GM20431 (cell line): Measurements from ENCODE around the gene AFF2.

Experiments
- in situ Hi-C: fragments of 300-500 bp; cut with MseI, MboI; formaldehyde crosslinking; loops from one replicate; pipeline ENCODE4 v1.15.0; 2020; ENCODE audit warnings: low sequenced_read_pairs; ENCODE audit not compliant: unreplicated experiment

AFF2 gene

DNA sequence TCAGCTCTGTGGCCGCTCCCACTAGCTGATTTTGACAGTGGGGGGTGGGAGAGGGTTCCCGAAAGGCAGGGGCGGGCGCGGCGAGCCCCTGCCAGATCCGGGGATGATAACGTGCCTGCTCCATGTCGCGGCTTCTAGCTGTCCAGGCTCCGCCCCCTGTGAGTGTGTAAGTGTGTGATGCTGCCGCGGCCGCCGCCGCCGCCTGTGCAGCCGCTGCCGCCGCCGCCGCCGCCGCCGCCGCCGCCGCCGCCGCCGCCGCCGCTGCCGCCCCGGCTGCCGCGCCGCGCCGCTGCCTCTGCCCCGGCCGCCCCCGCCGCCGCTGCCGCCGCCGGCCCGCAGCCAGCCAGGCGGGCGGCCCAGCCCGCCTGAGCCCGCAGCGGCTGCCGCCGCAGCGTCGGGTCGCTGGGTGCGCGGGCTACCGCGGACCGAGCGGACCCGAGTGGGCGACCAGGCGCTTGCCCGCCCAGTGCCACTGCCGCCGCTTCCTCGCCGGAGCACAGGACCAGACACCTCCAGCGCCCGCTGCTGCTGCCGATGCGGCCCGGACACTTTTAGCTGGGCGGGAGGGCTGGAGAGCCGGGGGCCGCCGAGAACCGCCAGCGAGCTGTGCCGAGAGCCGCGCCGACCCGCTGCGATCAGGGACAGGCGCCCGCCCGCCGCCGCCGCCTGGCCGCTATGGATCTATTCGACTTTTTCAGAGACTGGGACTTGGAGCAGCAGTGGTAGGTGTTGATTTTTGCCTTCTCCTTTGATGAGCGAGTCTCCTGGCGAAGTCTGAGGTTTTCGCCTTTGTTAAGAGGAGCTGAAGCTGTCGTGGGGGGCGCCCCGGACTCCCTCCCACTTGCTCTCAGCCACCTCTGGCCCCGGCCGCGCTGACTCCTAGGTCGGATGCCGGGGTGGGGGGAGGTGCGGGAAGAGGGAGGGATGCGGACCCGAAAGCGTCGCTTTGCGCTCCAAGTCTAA lies at the start of gene AFF2:
Gene AFF2, plus strand, starts transcription at position 195 of the 963 bp plus-strand sequence. Its CDS starts 481 bp downstream, at position 676.
- in situ Hi-C loops: no loop called here

DNA sequence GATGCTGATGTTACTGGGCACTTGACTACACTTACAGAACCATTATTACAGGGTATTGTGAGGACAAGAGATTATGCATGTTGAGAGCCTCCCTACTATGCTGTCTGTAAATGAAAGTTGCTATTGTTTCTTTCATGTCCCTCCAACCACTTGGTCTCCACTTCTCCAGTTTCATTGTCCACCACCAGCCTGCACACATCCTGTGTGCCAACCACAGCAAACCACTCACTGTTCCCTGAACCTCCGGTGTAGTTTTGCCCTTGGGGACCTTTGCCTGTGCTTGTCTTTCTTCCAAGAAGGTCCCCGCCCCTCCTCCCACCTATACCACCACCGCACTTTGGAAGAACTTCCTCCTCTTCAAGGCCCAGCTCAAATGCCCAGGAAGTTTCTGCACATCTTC lies 43.1 kb upstream of the AFF2 start:
- in situ Hi-C loops: no loop called here

DNA sequence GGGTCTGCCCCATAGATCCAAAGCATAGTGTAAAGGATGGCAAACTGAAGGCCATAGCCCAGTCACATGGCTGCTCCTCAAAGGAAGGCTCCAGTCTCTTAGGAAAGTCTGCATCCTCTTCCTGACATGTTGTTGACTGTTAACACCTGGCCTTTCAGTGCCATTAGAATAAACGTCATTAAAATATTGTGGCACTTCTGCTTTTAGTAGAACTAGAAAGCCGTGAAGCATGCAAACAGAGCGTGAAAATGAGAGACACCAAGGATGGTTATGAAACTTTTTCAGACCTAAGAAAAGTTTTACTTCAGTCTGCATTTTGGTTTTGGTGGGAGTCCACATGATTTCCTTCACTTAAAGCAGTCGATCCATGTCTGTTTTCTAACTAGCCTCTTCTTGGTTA lies 41.1 kb upstream of the AFF2 start:
- in situ Hi-C loops: no loop called here

DNA sequence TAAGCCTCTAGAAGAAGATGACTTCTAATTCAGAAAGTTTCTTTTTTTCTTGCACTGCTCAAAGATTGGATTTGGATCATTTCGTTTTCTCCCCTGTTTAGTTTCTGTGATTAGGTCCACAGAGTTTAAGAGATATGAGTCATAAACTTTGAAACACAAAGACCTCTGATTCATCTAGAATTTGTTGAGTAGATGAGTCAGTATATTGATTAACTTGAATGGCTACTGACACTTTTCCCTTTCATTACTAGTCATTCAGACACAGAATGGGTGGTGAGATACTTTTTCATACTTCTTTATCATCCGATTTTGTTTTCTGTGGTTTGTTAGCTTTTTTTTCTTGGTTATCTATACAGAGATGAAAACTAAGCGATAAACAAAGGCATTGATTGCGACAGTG lies 34.1 kb upstream of the AFF2 start:
- in situ Hi-C loops: no loop called here

DNA sequence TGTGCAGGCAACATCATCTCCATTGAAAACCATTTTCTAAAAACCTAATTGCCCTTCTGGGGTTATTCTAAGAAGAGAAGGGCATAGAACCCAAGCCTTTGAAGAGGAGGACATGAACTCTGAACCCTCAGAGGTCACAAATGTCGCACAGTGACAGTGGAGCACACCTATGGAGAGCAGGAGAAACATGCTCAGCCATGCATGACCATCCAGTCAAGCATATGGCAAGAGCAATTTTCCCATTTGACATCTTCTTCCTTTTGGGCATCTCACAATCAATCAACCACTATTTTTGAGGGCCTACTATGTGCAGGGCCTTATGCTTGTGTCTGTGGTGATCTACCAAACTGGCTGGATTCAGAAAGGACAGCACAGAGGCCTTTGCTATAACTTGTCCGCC lies 30.1 kb upstream of the AFF2 start:
- in situ Hi-C loops: no loop called here

DNA sequence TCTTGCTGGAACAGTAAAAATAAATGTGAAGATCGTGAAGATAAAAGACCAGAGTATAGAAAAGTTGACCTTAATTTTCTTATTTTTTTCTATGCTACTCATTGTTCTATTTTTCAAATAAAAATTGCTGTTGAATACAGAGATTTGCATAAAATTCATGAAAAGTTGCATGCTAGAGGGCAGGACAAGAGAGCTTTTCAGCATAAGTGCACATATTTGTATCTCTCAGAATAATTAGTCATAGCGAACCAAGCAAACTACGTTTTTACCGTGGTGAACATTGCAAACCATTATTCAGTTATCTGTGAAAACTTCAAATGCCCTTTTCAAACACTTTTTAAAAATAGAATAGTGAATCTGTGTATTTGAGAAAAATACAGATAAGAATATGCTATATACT lies 26.4 kb upstream of the AFF2 start:
- in situ Hi-C loops: no loop called here

DNA sequence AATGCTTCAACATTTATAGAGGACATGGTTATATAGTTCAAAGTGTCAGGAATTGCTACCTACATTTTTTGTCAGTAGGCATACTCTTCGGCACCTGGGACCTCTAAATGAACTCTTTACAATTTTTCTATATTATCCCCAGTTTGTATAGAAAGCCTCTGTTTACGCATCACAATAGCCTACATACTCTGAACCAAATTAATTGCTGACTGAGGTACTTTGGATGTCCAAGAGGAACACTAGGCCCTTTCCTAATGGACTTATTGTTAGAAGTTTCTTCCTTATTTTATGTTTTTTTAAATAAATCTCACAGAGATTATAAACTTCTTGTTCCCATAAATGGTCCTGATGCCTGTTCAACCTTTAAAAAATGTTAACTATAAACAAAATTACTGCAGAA lies 8.4 kb upstream of the AFF2 start:
- in situ Hi-C loops: no loop called here

DNA sequence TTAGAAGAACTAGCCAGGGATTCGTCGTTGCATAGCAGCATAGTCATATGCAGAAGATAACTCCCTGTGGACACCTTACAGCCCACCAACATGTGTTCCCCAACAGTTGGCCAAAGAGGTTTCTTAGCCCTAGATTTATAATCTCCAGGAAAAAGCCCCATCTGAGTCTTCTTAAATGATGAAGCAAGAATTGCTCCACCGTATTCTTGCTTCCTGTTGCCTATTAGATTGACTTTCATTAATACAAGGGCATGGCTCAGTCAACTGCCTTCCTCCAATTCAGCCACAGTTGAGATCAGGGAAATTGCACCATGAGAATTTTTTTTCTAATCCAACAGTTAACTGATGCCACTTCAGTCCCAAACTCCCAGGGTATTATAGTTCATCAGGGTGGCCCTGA lies 5.2 kb upstream of the AFF2 start:
- in situ Hi-C loops: no loop called here

DNA sequence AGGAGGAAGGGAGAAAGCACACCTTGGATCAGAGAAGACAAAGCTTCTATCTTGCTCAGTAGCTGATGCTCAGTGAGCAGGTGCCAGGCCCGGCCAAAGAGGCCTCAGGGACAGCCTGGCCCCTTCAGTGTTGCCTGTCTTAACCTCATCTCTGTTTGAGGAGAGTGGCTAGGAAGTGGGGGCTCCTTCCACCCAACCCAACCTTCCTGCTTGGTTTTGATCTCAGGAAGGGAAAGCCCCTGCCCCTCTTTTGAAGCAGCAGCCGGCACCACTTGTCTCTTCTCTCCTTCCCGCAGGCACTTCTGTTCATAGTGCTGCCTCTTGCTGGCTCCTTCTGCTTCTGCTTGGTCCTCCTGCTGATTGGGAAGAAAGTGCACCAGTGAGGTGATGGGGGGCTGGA lies 2.4 kb upstream of the AFF2 start:
- in situ Hi-C loops: no loop called here

DNA sequence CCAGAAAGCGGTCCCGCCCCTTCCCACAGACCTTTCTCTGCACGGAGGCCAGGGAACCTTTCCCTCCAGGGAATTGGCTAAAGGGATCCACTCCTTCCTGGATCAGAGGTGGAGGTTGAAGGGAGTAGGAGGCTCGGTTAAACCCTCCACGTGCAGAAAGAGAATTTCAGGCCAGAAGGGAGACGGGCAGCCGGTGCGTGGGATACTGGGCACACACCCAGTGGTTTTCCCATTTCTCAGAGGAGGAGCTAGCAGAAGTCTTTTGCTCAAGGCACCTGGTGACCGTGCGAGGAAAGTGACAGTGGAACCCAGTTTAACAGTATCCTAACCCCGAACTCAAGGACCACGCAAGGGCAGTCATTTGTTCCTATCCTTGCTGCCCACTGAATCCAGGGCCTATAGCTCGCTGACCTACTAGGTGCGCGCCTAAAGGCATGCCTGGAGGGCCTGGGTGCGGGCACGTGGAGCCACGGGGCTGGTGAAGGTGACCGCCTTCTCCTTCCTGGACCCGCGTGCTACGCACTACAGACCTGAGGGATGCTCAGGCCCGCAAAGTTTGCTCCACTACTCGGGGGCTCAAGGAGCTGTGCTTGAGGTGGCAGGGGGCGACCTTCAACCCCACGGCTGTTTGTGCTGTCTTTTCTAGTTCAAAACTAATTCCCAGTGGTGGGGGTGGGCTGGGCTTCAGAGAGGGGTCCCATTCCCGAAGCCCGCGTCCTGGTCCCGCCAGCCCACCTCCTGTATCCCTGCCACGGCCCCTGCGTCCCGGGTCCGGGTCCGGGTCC lies 587 bp upstream of the AFF2 start:
- in situ Hi-C loops: no loop called here

DNA sequence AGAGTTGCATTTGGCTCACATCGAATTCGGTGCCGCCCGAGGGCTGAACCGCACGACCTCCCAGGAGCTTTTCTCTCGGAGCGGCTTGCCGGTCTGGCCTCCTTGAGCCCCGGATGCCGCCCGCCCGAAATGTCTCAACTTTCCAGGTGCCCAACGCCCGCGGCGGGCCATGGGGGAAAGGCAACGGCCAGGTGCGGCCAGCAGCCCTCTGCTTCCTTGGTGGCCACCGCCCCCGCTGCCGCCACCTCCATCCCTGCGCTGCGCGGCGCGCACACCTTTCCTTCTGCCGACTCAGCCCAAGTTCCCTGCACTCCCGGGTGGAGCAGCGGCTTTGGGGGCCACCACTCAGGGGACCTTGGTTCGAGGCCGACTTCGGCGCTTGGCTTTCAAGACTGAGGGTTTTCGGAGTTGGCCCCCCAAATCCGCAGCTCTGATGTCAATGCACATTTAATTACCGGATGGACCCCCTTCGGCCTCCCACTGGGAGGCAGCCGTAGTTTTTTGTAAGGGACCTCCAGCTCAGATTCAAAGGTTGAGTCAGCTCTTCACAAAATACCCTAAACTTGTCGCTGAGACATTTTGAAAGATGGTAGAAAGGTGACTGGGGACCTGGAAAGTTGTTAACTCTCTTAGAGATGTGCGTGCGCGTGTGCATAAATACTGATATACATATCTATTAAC lies 1.1 kb downstream of the AFF2 start:
- in situ Hi-C loops: no loop called here

DNA sequence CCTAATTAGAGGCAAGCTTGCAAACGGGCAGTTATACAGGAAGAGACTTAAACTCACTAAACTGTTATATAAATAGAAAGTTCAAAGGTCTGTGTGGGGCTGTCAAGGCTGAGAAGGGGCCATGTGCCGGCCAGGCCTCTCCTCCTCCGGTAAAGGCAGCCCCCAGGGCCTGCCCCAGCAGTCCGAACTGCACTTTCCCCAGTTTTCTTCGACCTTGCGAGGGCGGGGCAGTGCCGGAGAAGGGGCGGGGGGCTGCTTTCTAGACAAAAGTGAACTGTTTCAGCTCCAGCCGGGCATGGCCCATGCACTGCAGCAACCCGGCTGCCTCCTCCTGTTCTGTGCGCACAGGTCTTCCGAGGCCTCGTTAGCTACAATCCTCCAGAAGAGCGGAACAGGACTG lies 4.1 kb downstream of the AFF2 start:
- in situ Hi-C loops: no loop called here

DNA sequence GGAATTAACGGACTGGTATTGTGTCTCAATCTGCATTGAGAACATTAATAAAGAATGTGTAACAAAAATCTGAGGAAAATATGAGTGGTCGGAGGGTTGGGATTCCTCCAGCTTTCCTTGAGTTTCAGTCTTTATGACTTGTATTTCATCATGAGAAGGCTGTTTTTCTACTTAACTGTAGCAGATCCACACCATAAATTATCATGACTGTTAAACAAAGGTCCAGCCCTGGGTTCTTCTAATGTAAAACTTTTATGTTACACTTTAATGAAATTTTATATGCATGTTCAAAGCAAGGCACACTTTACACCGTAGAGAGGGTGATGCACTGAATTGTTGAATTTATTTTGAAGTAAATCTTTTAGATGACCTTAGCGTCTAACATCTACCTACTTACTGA lies 7.0 kb downstream of the AFF2 start:
- in situ Hi-C loops: no loop called here

DNA sequence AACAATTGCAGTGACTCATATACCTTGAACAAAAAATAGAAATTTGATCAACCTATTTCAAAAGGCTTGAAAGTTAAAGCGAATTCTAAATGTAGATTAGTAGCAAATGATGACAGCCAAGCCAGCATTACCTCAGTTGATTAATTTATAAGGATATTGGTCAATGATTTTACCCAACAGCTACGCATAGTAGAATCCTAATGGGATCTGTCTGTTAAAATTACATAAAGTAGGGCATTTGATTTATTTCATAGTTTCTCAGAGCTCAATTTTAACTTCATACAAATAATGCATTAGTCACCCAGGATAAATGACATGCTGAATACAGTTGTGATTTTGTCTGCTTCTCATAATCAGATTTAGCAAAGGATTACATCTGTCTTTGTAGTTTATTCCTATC lies 12.0 kb downstream of the AFF2 start:
- in situ Hi-C loops: no loop called here

DNA sequence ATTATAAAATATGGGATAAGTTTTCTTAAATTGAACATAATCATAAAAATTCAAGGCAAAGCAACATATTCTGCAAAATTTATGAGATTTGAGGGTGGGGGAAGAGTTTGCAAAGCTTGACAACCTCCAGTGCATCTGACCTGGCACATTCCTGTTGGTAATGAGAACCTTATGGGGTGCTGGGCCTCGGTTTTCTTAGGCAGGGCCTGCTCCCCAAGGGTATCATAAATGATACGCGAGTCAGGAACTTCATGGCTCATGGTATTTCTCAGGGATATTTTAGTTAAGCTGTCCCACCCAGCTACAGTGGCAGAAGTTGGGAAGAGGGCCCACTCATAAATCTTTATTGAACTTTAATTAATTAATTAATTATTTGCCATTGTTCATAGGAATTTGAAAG lies 13.2 kb downstream of the AFF2 start:
- in situ Hi-C loops: no loop called here

DNA sequence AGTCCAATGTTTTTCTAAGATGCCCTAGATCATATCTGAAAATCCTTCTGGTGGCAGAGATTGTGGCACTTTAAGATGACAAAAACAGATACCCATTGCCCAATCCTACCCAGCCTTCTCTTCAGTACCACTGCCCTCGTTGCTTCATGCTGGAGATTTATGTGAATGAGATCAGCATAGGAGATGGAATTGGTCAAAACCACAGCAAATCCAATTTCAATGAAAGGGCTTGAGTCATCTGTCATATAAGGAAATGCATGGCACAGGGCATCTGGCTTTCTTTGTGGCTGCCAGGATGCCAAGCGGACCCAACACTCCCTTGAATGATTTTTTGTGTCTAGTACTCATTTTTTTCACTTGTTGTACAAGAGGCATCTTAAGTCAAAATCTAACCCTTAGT lies 16.8 kb downstream of the AFF2 start:
- in situ Hi-C loops: no loop called here

DNA sequence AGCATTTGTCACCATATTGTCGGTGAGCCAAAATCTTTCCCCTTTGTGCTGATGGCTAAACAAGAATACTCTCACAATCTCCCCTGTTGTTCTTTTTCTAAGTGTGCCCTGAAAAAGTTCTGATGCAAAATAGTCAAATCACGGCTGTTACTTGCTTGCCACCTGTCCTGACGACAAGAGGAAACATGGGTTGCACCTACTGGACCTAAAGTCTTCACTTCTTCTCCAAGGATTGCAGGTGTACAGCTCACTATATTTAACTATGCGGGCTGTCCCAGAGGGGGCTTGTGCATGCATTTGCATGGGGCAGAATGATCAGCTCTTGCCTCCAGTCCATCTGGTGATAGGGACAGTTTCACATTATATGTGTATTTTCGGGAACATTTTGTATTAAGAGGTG lies 21.6 kb downstream of the AFF2 start:
- in situ Hi-C loops: no loop called here

DNA sequence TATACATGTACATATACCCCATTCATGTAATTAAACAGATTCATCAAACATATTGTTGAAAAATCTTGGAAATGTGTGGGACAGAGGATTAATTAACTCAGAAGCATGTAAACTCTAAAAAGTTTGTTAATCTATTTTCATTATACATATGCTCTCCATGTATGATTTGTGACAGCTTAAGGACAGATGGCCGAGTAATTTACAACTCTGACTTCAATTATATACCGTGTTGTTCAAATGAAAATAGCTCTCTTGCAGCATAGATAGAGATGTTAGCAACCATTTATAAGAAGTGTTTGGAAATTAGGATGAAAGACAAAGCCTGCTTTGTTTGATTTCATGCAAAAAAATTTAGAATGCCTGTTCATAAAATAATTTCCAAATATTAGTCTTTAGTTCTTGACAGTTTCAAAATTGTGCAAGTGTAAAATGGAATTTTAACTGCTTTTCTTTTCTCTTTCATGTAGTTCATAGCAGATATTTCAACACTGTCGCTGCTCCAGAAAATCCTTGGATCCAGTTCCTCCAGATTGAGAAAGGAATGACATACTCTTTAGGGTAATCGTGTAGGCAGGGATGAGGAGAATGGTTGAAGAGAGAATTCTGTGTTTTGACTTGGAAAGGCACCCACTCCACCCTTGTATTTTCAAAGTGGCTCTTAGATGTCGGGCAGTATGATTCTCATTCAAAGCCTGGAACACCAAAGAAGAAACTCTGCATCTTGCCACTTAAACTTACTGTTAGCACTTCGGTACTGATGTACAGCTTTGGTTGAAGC lies 23.1 kb downstream of the AFF2 start:
- in situ Hi-C loops: no loop called here

DNA sequence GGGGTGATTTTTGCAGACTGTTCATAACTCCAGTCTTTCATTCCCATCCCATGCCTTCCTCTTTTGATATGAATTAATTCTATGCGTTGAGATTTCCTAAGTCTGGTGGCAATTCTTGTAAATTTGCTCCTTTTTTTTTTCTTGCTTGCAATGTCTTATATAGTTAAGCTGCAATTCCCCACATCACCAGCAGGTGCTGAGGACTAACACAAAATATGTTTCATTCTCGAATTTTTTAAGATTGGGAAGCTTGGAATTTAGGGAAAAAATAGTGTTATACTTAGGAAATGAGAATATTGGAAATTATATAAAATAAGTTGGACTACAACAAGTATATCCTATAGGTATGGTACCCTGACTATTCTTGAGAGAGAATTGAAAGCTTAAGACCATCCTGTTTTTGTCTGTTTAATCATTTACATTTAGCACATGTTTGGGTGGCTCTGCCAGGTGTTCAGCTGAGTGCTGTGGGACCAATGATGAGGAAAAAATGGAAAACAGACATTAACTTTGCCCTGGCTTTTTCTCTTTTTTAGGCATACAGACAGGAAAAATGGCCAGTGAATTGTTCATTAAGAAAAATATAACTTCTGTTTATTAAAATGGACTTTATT lies 30.2 kb downstream of the AFF2 start:
- in situ Hi-C loops: no loop called here

DNA sequence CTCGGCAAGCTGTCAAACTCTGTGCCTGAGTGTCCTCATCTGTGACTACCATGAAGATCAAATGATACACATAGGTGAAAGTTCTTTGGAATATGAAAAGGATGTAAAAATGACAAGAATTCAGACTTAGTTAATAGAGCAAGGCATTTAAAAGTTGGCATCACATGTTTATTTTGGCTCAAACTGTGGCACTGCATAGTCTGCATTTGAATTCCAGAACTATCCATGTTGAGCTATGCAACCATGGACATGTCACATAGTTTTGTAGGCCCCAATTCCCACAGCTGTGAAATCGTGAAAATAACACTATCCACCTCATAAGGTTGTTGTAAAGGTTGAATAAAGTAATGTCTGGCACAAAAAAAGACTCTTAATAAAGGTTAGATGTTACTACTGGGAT lies 33.9 kb downstream of the AFF2 start:
- in situ Hi-C loops: no loop called here
